ENCODE results near the gene CAMTA1. TPM values are rescaled to one million over a fixed set of nuclear protein-coding genes. Genes with fewer than 3 reads are reported as not detected.

CAMTA1 gene
- total RNA-seq, 4 donors from 2014 or later: 86.3 to 170 (median 132) TPM

GRCh38 chr1:7454895-7455784, 669.9 kb downstream of the CAMTA1 start:
- TF ChIP-seq POLR2A (IDR thresholded peaks at IDR 0.05) (no peak), EP300 (IDR thresholded peaks at IDR 0.05) (no peak), CTCF (IDR thresholded peaks at IDR 0.05) (no peak), POLR2AphosphoS5 (IDR thresholded peaks at IDR 0.05) (no peak)
- no peaks in the 10 kb centered on the region for H3K27me3 ChIP-seq
- H3K9me3 ChIP-seq: no peaks in the 10 kb centered on the region
- H3K27ac ChIP-seq: no peak overlapping the region
- no peak overlapping the region for H3K4me3 ChIP-seq
- H3K4me1 ChIP-seq: peaks cover 0 to 20% (median 0%) of the 10 kb centered on the region in 3 donors
- no peaks in the 10 kb centered on the region for H3K36me3 ChIP-seq
- no peak for ATAC-seq
- 30 to 33% methylated on average over 1 to 2 of the region's 30 CpGs for WGBS, 2 donors (ENCODE audit: low coverage in 1 of 2)

DNA sequence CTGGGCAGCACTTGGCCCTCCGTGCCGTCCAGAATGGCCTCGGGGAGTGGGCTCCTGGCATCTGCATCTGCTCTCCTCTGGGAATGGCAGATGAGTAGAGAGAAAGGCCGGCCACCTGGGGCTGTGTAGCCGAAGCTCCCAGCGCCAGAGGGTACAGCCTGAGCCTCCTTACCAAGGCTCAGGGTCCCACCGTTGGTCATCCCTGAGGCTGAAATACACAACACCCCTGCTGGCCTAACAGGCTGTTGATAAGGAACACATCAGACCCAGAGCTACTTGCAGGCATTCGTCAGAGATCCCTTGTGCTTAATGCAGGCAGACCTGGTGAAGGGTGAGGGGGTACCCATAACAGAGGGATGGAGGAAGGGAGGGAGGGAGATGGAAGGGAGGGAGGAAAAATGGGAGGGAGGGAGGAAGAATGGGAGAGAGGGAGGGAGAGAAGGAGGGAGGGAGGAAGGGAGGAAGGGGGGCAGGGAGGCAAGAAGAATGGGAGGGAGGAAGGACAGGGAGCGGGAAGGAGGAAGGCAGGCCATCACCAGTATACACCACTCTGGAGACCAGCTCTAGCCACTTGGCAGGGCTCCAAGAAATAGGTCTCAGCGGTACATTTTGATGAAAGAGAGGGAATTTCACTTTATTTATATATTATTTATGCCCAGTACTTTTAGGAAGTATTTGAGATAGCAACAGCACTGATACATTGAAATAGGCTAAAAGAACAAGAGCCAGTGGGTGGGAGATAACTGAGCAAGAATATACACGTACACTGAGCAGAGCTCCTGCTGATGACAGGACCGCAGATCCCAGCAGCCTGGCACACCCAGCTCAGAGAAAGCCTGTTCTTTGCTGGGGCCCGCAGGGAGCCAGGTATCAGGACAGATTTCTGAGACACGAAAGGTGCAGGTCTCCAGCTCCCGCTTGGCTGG, 670.8 kb downstream of the CAMTA1 start:
- ATAC-seq: no peak
- no peaks in the 10 kb centered on the region for H3K36me3 ChIP-seq
- H3K27ac ChIP-seq: no peak overlapping the region
- TF ChIP-seq EP300 (IDR thresholded peaks at IDR 0.05): no peak
- H3K4me1 ChIP-seq: peaks cover 0 to 20% (median 0%) of the 10 kb centered on the region in 3 donors
- WGBS, 2 donors (ENCODE audit: low coverage in 1 of 2): 68 to 80% methylated on average over 3 to 11 of the region's 15 CpGs
- no peak overlapping the region for H3K4me3 ChIP-seq
- no peaks in the 10 kb centered on the region for H3K9me3 ChIP-seq
- H3K27me3 ChIP-seq: no peaks in the 10 kb centered on the region

DNA sequence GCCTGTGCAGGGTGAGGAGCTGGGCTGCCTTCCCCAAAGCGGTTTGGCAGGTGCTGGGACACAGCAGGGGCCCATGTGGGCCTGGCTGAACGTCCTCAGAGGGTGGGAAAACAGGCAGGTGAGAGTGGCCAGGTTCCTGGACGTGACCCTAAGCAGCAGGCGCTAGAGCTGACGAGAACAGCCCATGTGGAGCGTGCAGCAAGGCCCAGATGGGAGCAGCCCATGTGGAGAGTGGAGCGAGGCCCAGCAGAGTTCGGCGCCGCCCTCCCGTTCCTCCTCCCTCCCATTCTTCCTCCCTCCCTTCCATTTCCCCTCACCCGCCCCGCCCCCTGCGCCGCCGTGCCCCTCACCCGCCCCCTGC, 671.4 kb downstream of the CAMTA1 start:
- no peak for ATAC-seq
- 81% methylated on average over 7 of the region's 17 CpGs; no CpG with 5 or more reads in 1 of the 2 donors for WGBS, 2 donors (ENCODE audit: low coverage in 1 of 2)
- Histone ChIP-seq H3K9me3 (no peaks in the 10 kb centered on the region), H3K27ac (no peak overlapping the region), H3K36me3 (no peaks in the 10 kb centered on the region), H3K27me3 (no peaks in the 10 kb centered on the region), H3K4me3 (no peak overlapping the region), H3K4me1 (peaks cover 0 to 20% (median 0%) of the 10 kb centered on the region in 3 donors)
- TF ChIP-seq POLR2AphosphoS5 (IDR thresholded peaks at IDR 0.05): no peak
- no peak for TF ChIP-seq EP300 (IDR thresholded peaks at IDR 0.05)
- TF ChIP-seq POLR2A (IDR thresholded peaks at IDR 0.05): no peak
- no peak for TF ChIP-seq CTCF (IDR thresholded peaks at IDR 0.05)

DNA sequence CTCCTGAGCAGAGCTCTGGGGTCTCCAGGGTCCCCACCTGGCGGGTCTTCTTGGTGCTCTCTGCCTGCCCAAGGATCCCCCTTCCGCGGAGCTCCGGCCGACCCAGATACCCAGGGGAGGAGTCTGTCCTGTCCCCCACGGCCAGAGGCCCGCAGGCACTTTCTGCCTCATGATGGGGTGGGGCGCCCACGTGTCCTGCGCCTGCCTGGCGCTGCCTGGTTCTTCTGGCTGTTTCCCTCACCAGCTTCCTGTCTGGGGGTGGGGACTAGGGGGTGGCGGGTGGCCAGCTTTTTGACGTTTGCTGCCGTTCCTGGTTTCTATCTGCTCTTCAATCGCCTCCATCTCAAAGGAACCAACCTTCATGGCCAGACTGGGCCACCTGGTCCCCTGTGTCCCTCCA, 672.6 kb downstream of the CAMTA1 start:
- Histone ChIP-seq H3K27me3 (no peaks in the 10 kb centered on the region), H3K4me3 (no peak overlapping the region), H3K27ac (no peak overlapping the region), H3K9me3 (no peaks in the 10 kb centered on the region), H3K4me1 (peaks cover 0 to 20% (median 0%) of the 10 kb centered on the region in 3 donors), H3K36me3 (no peaks in the 10 kb centered on the region)
- 54% methylated on average over 8 of the region's 15 CpGs; no CpG with 5 or more reads in 1 of the 2 donors for WGBS, 2 donors (ENCODE audit: low coverage in 1 of 2)
- no peak for ATAC-seq
- TF ChIP-seq POLR2A (IDR thresholded peaks at IDR 0.05) (no peak), EP300 (IDR thresholded peaks at IDR 0.05) (no peak), CTCF (IDR thresholded peaks at IDR 0.05) (no peak)

DNA sequence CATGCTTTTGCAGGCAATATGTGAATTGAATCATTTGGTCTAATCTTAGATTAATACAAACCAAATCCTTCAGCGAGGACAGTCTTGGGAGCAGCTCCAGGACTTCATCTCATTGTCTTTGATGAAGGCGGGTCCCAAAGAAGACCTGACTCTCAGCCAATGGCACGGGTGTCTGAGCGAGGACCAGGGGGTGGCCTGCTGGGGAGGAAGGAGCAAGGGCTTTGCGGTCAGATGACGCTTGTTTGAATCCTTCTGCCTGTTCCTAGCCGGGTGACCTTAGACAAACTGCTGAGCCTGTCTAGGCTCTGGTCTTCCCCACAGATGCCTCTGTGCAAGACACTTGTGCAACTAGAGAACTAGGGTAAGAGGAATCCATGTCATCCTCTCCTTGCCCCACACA, 673.7 kb downstream of the CAMTA1 start:
- H3K36me3 ChIP-seq: no peaks in the 10 kb centered on the region
- WGBS, 2 donors (ENCODE audit: low coverage in 1 of 2): 92% methylated on average over 6 of the region's 7 CpGs; no CpG with 5 or more reads in 1 of the 2 donors
- no peak overlapping the region for H3K4me3 ChIP-seq
- no peak for TF ChIP-seq CTCF (IDR thresholded peaks at IDR 0.05)
- no peak for TF ChIP-seq EP300 (IDR thresholded peaks at IDR 0.05)
- TF ChIP-seq POLR2AphosphoS5 (IDR thresholded peaks at IDR 0.05): no peak
- TF ChIP-seq POLR2A (IDR thresholded peaks at IDR 0.05): no peak
- H3K27me3 ChIP-seq: no peaks in the 10 kb centered on the region
- H3K9me3 ChIP-seq: no peaks in the 10 kb centered on the region
- no peak overlapping the region for H3K27ac ChIP-seq
- peaks cover 0 to 20% (median 0%) of the 10 kb centered on the region in 3 donors for H3K4me1 ChIP-seq
- no peak for ATAC-seq
